Smooth muscle cell (in vitro differentiated cells): ENCODE results near the gene NELFA. TPM values are rescaled to one million over a fixed set of nuclear protein-coding genes. Genes with fewer than 3 reads are reported as not detected.

Experiments
- DNase-seq: peaks from one replicate; lab custom pipeline; 2025; ENCODE audit not compliant: unreplicated experiment; lab: John Stamatoyannopoulos, UW
- H2AFZ ChIP-seq: fragments of 200-600 bp; sonication (generic); 2 replicates; pipeline ENCODE4 v1.6.0; 2016; ENCODE audit warnings: antibody characterized with exemption, low read depth, mild to moderate bottlenecking
- H3F3A ChIP-seq: fragments of 200-600 bp; sonication (generic); 2 replicates; pipeline ENCODE4 v1.6.0; 2017; ENCODE audit warnings: antibody characterized with exemption, low read depth
- H3K27ac ChIP-seq: fragments of 200-600 bp; sonication (generic); 2 replicates; pipeline ENCODE4 v1.5.1; 2016; ENCODE audit warnings: low read depth, mild to moderate bottlenecking
- H3K27me3 ChIP-seq: fragments of 200-600 bp; sonication (generic); 2 replicates; pipeline ENCODE4 v1.6.1; 2016; ENCODE audit warnings: low read depth, mild to moderate bottlenecking
- H3K36me3 ChIP-seq: fragments of 200-600 bp; sonication (generic); 2 replicates; pipeline ENCODE4 v1.5.1; 2016; ENCODE audit warnings: low read depth
- H3K4me1 ChIP-seq: fragments of 200-600 bp; sonication (generic); 2 replicates; pipeline ENCODE4 v1.5.1; 2016; ENCODE audit warnings: low read depth
- H3K4me2 ChIP-seq: fragments of 200-600 bp; sonication (generic); 2 replicates; pipeline ENCODE4 v1.6.0; 2016; ENCODE audit warnings: mild to moderate bottlenecking
- H3K4me3 ChIP-seq: fragments of 200-600 bp; sonication (generic); 2 replicates; pipeline ENCODE4 v1.5.1; 2016; ENCODE audit warnings: mild to moderate bottlenecking
- H3K79me2 ChIP-seq: fragments of 200-600 bp; sonication (generic); 2 replicates; pipeline ENCODE4 v1.6.0; 2016; ENCODE audit warnings: low read depth, mild to moderate bottlenecking
- H3K9ac ChIP-seq: fragments of 200-600 bp; sonication (generic); 2 replicates; pipeline ENCODE4 v1.6.0; 2016; ENCODE audit warnings: low read depth
- H3K9me3 ChIP-seq: fragments of 200-600 bp; sonication (generic); replicated peaks from 2 replicates; pipeline ENCODE4 v1.5.1; 2016; ENCODE audit warnings: low read depth
- H4K20me1 ChIP-seq: fragments of 200-600 bp; sonication (generic); 2 replicates; pipeline ENCODE4 v1.6.0; 2016; ENCODE audit warnings: low read depth
- WGBS: methylation state at CpG from one replicate; pipeline ENCODE4 v1.1.7; 2016; ENCODE audit warnings: low lambda C conversion rate; 5-methylcytosine and 5-hydroxymethylcytosine counted together
- polyA plus RNA-seq: library from polyadenylated mRNA; unstranded; fragments of >200 nt; fragmentation: Nextera tagmentation; extraction: Ambion mirVana; gene quantifications from 2 replicates; pipeline ENCODE4 v1.2.1, GENCODE V29; 2016
- total RNA-seq: library from RNA; depleted of rRNA; stranded (reverse); fragments of >200 nt; gene quantifications from 2 replicates; pipeline ENCODE4 v1.2.3, GENCODE V29; 2014
- TF ChIP-seq, protein P1 (sequence below): fragments of 200-600 bp; sonication (generic); IDR thresholded peaks from 2 replicates; pipeline ENCODE4 v1.5.1; 2017; ENCODE audit warnings: borderline replicate concordance, mild to moderate bottlenecking, antibody characterized with exemption; ENCODE audit not compliant: insufficient read depth, poor library complexity, severe bottlenecking

The NELFA gene
- total and polyA plus RNA-seq, 2 experiments from 2014 or later, result 16.3 to 33.7 TPM

DNA sequence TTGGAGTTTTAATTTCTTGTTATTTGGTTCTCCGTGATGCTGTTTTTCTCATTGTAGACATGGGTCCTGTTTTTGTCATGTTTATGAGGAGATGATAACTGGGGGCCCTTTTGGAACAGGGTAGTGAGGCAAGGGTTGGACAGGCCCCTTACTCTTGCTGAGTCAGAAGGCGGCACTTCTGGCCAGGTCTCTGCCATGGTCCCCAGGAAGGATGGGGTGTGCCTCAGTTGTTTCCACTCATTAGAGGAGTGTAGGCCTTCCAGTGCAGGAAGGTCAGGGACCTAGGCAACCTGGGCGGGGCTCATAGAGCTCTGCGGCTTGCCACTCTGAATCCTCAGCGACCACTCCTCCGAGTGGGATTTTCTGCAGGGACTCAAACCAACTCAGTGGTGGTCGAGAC is 68.2 kb downstream of the NELFA start:
- no peak overlapping the region for H3K4me2 ChIP-seq
- no peaks in the 10 kb centered on the region for H3K9me3 ChIP-seq
- H2AFZ ChIP-seq, result no peak overlapping the region
- DNase-seq, result no peak
- H3F3A ChIP-seq, result peaks cover 11% of the 10 kb centered on the region
- H3K27ac ChIP-seq, result peak overlapping the region; percentile 73
- no peak overlapping the region for H3K9ac ChIP-seq
- 95% methylated on average over 7 of the region's 7 CpGs for WGBS
- no peaks in the 10 kb centered on the region for H3K79me2 ChIP-seq
- no peaks in the 10 kb centered on the region for H3K4me1 ChIP-seq
- peaks cover 4% of the 10 kb centered on the region for H3K36me3 ChIP-seq
- no peaks in the 10 kb centered on the region for H4K20me1 ChIP-seq
- TF ChIP-seq, protein P1, sequence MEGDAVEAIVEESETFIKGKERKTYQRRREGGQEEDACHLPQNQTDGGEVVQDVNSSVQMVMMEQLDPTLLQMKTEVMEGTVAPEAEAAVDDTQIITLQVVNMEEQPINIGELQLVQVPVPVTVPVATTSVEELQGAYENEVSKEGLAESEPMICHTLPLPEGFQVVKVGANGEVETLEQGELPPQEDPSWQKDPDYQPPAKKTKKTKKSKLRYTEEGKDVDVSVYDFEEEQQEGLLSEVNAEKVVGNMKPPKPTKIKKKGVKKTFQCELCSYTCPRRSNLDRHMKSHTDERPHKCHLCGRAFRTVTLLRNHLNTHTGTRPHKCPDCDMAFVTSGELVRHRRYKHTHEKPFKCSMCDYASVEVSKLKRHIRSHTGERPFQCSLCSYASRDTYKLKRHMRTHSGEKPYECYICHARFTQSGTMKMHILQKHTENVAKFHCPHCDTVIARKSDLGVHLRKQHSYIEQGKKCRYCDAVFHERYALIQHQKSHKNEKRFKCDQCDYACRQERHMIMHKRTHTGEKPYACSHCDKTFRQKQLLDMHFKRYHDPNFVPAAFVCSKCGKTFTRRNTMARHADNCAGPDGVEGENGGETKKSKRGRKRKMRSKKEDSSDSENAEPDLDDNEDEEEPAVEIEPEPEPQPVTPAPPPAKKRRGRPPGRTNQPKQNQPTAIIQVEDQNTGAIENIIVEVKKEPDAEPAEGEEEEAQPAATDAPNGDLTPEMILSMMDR, result no peak
- H3K4me3 ChIP-seq, result no peak overlapping the region
- no peaks in the 10 kb centered on the region for H3K27me3 ChIP-seq

DNA sequence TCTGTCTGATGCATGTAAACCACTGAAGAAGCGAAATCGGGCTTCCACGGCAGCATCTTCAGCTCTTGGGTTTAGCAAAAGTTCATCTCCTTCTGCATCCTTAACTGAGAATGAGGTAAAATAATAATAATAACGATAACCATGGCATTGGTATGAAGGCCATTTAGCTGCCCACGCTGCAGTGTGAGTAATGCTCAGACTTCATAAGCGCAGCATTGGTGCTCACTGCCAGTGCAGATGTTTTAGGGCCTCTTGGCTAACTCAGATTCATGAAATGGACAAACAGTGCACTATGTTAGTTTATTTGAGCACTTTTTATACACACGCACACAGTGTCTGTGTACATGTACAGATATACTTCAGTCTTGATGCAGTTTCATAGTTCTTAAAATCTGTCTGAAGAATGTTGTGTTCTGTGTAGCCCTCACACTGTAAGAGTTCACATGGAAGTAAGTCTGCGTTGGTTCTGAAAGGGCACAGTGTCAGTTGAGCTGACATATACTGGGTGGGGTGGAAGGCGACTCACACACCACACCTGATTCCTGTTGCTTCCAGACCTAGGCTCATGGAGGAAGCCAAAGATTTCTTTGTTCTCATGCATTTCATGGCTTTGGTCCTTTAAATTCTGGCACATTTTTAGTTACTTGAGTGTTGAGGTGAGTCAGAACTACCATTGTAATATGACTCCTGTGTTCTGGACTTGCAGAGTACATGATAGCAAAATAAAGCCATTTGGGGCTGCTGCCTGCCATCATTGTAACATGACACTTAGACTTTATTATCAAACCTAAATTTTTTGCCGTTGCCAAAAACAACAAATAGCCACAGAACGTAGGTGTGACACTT is 68.9 kb downstream of the NELFA start:
- no peak overlapping the region for H2AFZ ChIP-seq
- peaks cover 11% of the 10 kb centered on the region for H3F3A ChIP-seq
- H4K20me1 ChIP-seq, result no peaks in the 10 kb centered on the region
- H3K36me3 ChIP-seq, result peaks cover 4% of the 10 kb centered on the region
- H3K9me3 ChIP-seq, result no peaks in the 10 kb centered on the region
- peak overlapping the region; percentile 28 for H3K4me2 ChIP-seq
- no peaks in the 10 kb centered on the region for H3K27me3 ChIP-seq
- H3K4me1 ChIP-seq, result no peaks in the 10 kb centered on the region
- no peak overlapping the region for H3K4me3 ChIP-seq
- TF ChIP-seq, protein P1, result no peak
- peak overlapping the region; percentile 2 for H3K9ac ChIP-seq
- no peak for DNase-seq
- 77% methylated on average over 11 of the region's 11 CpGs for WGBS
- no peaks in the 10 kb centered on the region for H3K79me2 ChIP-seq
- H3K27ac ChIP-seq, result peak overlapping the region; percentile 73

- no peak overlapping the region for H2AFZ ChIP-seq
- no peaks in the 10 kb centered on the region for H4K20me1 ChIP-seq
- DNase-seq, result no peak
- no peaks in the 10 kb centered on the region for H3K27me3 ChIP-seq
- no peak overlapping the region for H3K9ac ChIP-seq
- H3K36me3 ChIP-seq, result peaks cover 4% of the 10 kb centered on the region
- 98% methylated on average over 8 of the region's 8 CpGs for whole genome bisulfite sequencing
- TF ChIP-seq, protein P1, result no peak
- H3K4me2 ChIP-seq, result no peak overlapping the region
- no peaks in the 10 kb centered on the region for H3K9me3 ChIP-seq
- H3K4me1 ChIP-seq, result no peaks in the 10 kb centered on the region
- no peak overlapping the region for H3K27ac ChIP-seq
- H3K4me3 ChIP-seq, result no peak overlapping the region
- H3K79me2 ChIP-seq, result no peaks in the 10 kb centered on the region
- H3F3A ChIP-seq, result peaks cover 11% of the 10 kb centered on the region
These were observed 70.7 kb downstream of the NELFA start for GRCh38 chr4:1938027-1938426.

- no peaks in the 10 kb centered on the region for H3K27me3 ChIP-seq
- 100% methylated on average over 3 of the region's 3 CpGs for WGBS
- H3F3A ChIP-seq, result peaks cover 11% of the 10 kb centered on the region
These were observed 71.2 kb downstream of the NELFA start for GRCh38 chr4:1937550-1937949.

More at GRCh38 chr4:1937550-1937949, 71.2 kb downstream of the NELFA start:
- TF ChIP-seq, protein P1, result no peak
- Histone ChIP-seq H3K4me1 (no peaks in the 10 kb centered on the region), H4K20me1 (no peaks in the 10 kb centered on the region), H3K36me3 (peaks cover 3% of the 10 kb centered on the region), H3K4me2 (no peak overlapping the region), H3K4me3 (no peak overlapping the region), H3K79me2 (no peaks in the 10 kb centered on the region), H2AFZ (no peak overlapping the region), H3K9me3 (no peaks in the 10 kb centered on the region), H3K27ac (no peak overlapping the region), H3K9ac (no peak overlapping the region)
- no peak for DNase-seq
